ENCODE results near the gene SIAH1.
"Not testable (repeated sequence)": the region's sequence is repeated elsewhere in the genome, so short reads cannot be mapped to it uniquely, and the experiment has no call there.

The SIAH1 gene

GRCh38 chr16:48377301-48377700 is 7.9 kb downstream of the SIAH1 start:
- not testable (repeated sequence) for H3K27me3 ChIP-seq (ENCODE audit: control insufficient read depth in 3 of 3, insufficient read depth in 3 of 3, low read depth in 1 of 3, low read length in 3 of 3); H4K8ac ChIP-seq (ENCODE audit: low read depth, low read length); H2BK15ac ChIP-seq (ENCODE audit: low read length); H3K27ac ChIP-seq (replicated peaks; ENCODE audit: low read length); DNase-seq (ENCODE audit: low spot score); H4K91ac ChIP-seq (ENCODE audit: low read depth, low read length, poor library complexity); H2BK120ac ChIP-seq (ENCODE audit: low read depth, low read length); H3K4me1 ChIP-seq (ENCODE audit: control insufficient read depth in 2 of 2, insufficient read depth in 1 of 2, low read depth in 1 of 2, low read length in 2 of 2); H2BK12ac ChIP-seq (ENCODE audit: low read length); H3K4ac ChIP-seq (ENCODE audit: low read length); H3K36me3 ChIP-seq (replicated peaks in 1 of 2; ENCODE audit: control insufficient read depth in 2 of 2, insufficient read depth in 2 of 2, low read length in 2 of 2); H3K9ac ChIP-seq (ENCODE audit: low read depth, low read length, poor library complexity); H3K23ac ChIP-seq (ENCODE audit: low read depth, low read length, poor library complexity); H2BK5ac ChIP-seq (ENCODE audit: low read length); H3K79me1 ChIP-seq (ENCODE audit: low read depth, low read length); H3K18ac ChIP-seq (ENCODE audit: low read length); H3K14ac ChIP-seq (ENCODE audit: low read length); H2AFZ ChIP-seq (ENCODE audit: low read length); H2AK5ac ChIP-seq (ENCODE audit: low read depth, low read length); H3K4me3 ChIP-seq (ENCODE audit: low read length in 2 of 2); H3K4me2 ChIP-seq (ENCODE audit: insufficient read depth, low read length, poor library complexity, severe bottlenecking)
- WGBS, 2 donors (ENCODE audit: extremely low coverage in 2 of 2, insufficient read length in 2 of 2, insufficient replicate concordance in 1 of 2) = no CpG with 5 or more reads among the region's 7 CpGs
- peaks cover 0 to 12% of the 10 kb centered on the region in 2 donors for H3K9me3 ChIP-seq (replicated peaks in 1 of 2; ENCODE audit: control insufficient read depth in 2 of 2, insufficient read depth in 1 of 2, low read depth in 1 of 2, low read length in 2 of 2)

- Histone ChIP-seq H3K27me3 (ENCODE audit: control insufficient read depth in 3 of 3, insufficient read depth in 3 of 3, low read depth in 1 of 3, low read length in 3 of 3) (no peaks in the 10 kb centered on the region), H3K14ac (ENCODE audit: low read length) (no peak overlapping the region), H4K8ac (ENCODE audit: low read depth, low read length) (no peak overlapping the region), H2BK120ac (ENCODE audit: low read depth, low read length) (no peak overlapping the region), H3K36me3 (replicated peaks in 1 of 2; ENCODE audit: control insufficient read depth in 2 of 2, insufficient read depth in 2 of 2, low read length in 2 of 2) (peaks cover 0 to 4% of the 10 kb centered on the region in 2 donors), H4K91ac (ENCODE audit: low read depth, low read length, poor library complexity) (no peak overlapping the region), H3K4me1 (ENCODE audit: control insufficient read depth in 2 of 2, insufficient read depth in 1 of 2, low read depth in 1 of 2, low read length in 2 of 2) (peaks cover 0 to 1% of the 10 kb centered on the region in 2 donors), H3K18ac (ENCODE audit: low read length) (no peak overlapping the region), H2BK12ac (ENCODE audit: low read length) (no peak overlapping the region), H3K4ac (ENCODE audit: low read length) (no peak overlapping the region), H2AK5ac (ENCODE audit: low read depth, low read length) (no peak overlapping the region), H2BK15ac (ENCODE audit: low read length) (no peak overlapping the region), H3K27ac (replicated peaks; ENCODE audit: low read length) (no peak overlapping the region), H3K4me2 (ENCODE audit: insufficient read depth, low read length, poor library complexity, severe bottlenecking) (no peak overlapping the region), H3K23ac (ENCODE audit: low read depth, low read length, poor library complexity) (no peak overlapping the region), H2BK5ac (ENCODE audit: low read length) (no peak overlapping the region), H2AFZ (ENCODE audit: low read length) (no peak overlapping the region), H3K79me1 (ENCODE audit: low read depth, low read length) (no peaks in the 10 kb centered on the region), H3K9me3 (replicated peaks in 1 of 2; ENCODE audit: control insufficient read depth in 2 of 2, insufficient read depth in 1 of 2, low read depth in 1 of 2, low read length in 2 of 2) (no peaks in the 10 kb centered on the region), H3K4me3 (ENCODE audit: low read length in 2 of 2) (no peak overlapping the region), H3K9ac (ENCODE audit: low read depth, low read length, poor library complexity) (no peak overlapping the region)
- no CpG with 5 or more reads among the region's 2 CpGs for WGBS, 2 donors (ENCODE audit: extremely low coverage in 2 of 2, insufficient read length in 2 of 2, insufficient replicate concordance in 1 of 2)
- DNase-seq (ENCODE audit: low spot score) = no peak
Observed at GRCh38 chr16:48374255-48374654, 11.0 kb downstream of the SIAH1 start.

GRCh38 chr16:48373258-48374029 is 11.8 kb downstream of the SIAH1 start:
- Histone ChIP-seq H3K27ac (replicated peaks; ENCODE audit: low read length) (no peak overlapping the region), H3K9me3 (replicated peaks in 1 of 2; ENCODE audit: control insufficient read depth in 2 of 2, insufficient read depth in 1 of 2, low read depth in 1 of 2, low read length in 2 of 2) (no peaks in the 10 kb centered on the region), H2BK15ac (ENCODE audit: low read length) (no peak overlapping the region), H3K4me1 (ENCODE audit: control insufficient read depth in 2 of 2, insufficient read depth in 1 of 2, low read depth in 1 of 2, low read length in 2 of 2) (no peaks in the 10 kb centered on the region), H3K18ac (ENCODE audit: low read length) (no peak overlapping the region), H4K8ac (ENCODE audit: low read depth, low read length) (no peak overlapping the region), H4K91ac (ENCODE audit: low read depth, low read length, poor library complexity) (no peak overlapping the region), H3K4ac (ENCODE audit: low read length) (no peak overlapping the region), H3K36me3 (replicated peaks in 1 of 2; ENCODE audit: control insufficient read depth in 2 of 2, insufficient read depth in 2 of 2, low read length in 2 of 2) (peaks cover 0 to 3% of the 10 kb centered on the region in 2 donors), H3K9ac (ENCODE audit: low read depth, low read length, poor library complexity) (no peak overlapping the region), H2BK5ac (ENCODE audit: low read length) (no peak overlapping the region), H3K79me1 (ENCODE audit: low read depth, low read length) (no peaks in the 10 kb centered on the region), H2BK120ac (ENCODE audit: low read depth, low read length) (no peak overlapping the region), H2AK5ac (ENCODE audit: low read depth, low read length) (no peak overlapping the region), H2AFZ (ENCODE audit: low read length) (no peak overlapping the region), H3K27me3 (ENCODE audit: control insufficient read depth in 3 of 3, insufficient read depth in 3 of 3, low read depth in 1 of 3, low read length in 3 of 3) (no peaks in the 10 kb centered on the region), H3K4me3 (ENCODE audit: low read length in 2 of 2) (no peak overlapping the region), H3K4me2 (ENCODE audit: insufficient read depth, low read length, poor library complexity, severe bottlenecking) (no peak overlapping the region), H3K14ac (ENCODE audit: low read length) (no peak overlapping the region), H3K23ac (ENCODE audit: low read depth, low read length, poor library complexity) (no peak overlapping the region), H2BK12ac (ENCODE audit: low read length) (no peak overlapping the region)
- no CpG with 5 or more reads among the region's 4 CpGs for WGBS, 2 donors (ENCODE audit: extremely low coverage in 2 of 2, insufficient read length in 2 of 2, insufficient replicate concordance in 1 of 2)
- DNase-seq (ENCODE audit: low spot score) = no peak

GRCh38 chr16:48372744-48373143 is 12.5 kb downstream of the SIAH1 start:
- Histone ChIP-seq H3K14ac (ENCODE audit: low read length) (no peak overlapping the region), H3K9ac (ENCODE audit: low read depth, low read length, poor library complexity) (no peak overlapping the region), H3K4me2 (ENCODE audit: insufficient read depth, low read length, poor library complexity, severe bottlenecking) (no peak overlapping the region), H3K27ac (replicated peaks; ENCODE audit: low read length) (no peak overlapping the region), H3K27me3 (ENCODE audit: control insufficient read depth in 3 of 3, insufficient read depth in 3 of 3, low read depth in 1 of 3, low read length in 3 of 3) (no peaks in the 10 kb centered on the region), H2BK120ac (ENCODE audit: low read depth, low read length) (no peak overlapping the region), H3K18ac (ENCODE audit: low read length) (no peak overlapping the region), H2BK15ac (ENCODE audit: low read length) (no peak overlapping the region), H3K23ac (ENCODE audit: low read depth, low read length, poor library complexity) (no peak overlapping the region), H2AK5ac (ENCODE audit: low read depth, low read length) (no peak overlapping the region), H3K79me1 (ENCODE audit: low read depth, low read length) (no peaks in the 10 kb centered on the region), H4K8ac (ENCODE audit: low read depth, low read length) (no peak overlapping the region), H2BK5ac (ENCODE audit: low read length) (no peak overlapping the region), H3K4me3 (ENCODE audit: low read length in 2 of 2) (no peak overlapping the region), H2AFZ (ENCODE audit: low read length) (no peak overlapping the region), H3K9me3 (replicated peaks in 1 of 2; ENCODE audit: control insufficient read depth in 2 of 2, insufficient read depth in 1 of 2, low read depth in 1 of 2, low read length in 2 of 2) (no peaks in the 10 kb centered on the region), H2BK12ac (ENCODE audit: low read length) (no peak overlapping the region), H4K91ac (ENCODE audit: low read depth, low read length, poor library complexity) (no peak overlapping the region), H3K4me1 (ENCODE audit: control insufficient read depth in 2 of 2, insufficient read depth in 1 of 2, low read depth in 1 of 2, low read length in 2 of 2) (no peaks in the 10 kb centered on the region), H3K36me3 (replicated peaks in 1 of 2; ENCODE audit: control insufficient read depth in 2 of 2, insufficient read depth in 2 of 2, low read length in 2 of 2) (no peaks in the 10 kb centered on the region), H3K4ac (ENCODE audit: low read length) (no peak overlapping the region)
- no peak for DNase-seq (ENCODE audit: low spot score)
- no CpG with 5 or more reads among the region's 4 CpGs for WGBS, 2 donors (ENCODE audit: extremely low coverage in 2 of 2, insufficient read length in 2 of 2, insufficient replicate concordance in 1 of 2)
